Uterus (tissue), 4 donors: ENCODE measurements around the gene ABCB10. TPM values are rescaled to one million over a fixed set of nuclear protein-coding genes. Genes with fewer than 3 reads are reported as not detected.

Experiments
- DNase-seq, 2 donors: peaks; one replicate each; pipeline ENCODE4 v3.0.0-alpha.2; 2019 to 2020
- H3K27ac ChIP-seq, 2 donors: fragments of 200-600 bp; sonication (generic); 1 replicate in 1 of 2; 2 replicates in 1 of 2; pipeline ENCODE4 v1.5.1; 2016 to 2018
- H3K27me3 ChIP-seq, 2 donors: fragments of 200-600 bp; sonication (generic); one replicate each; pipeline ENCODE4 v1.5.1; 2018 to 2019; ENCODE audit warnings: control low read depth in 1 of 2
- H3K36me3 ChIP-seq, 2 donors: fragments of 200-600 bp; sonication (generic); one replicate each; pipeline ENCODE4 v1.5.1; 2019; ENCODE audit warnings: control low read depth in 1 of 2
- H3K4me1 ChIP-seq, 2 donors: fragments of 200-600 bp; sonication (generic); one replicate each; pipeline ENCODE4 v1.5.1; 2018 to 2019; ENCODE audit warnings: control low read depth in 1 of 2
- H3K4me3 ChIP-seq, 2 donors: fragments of 200-600 bp; sonication (generic); 1 replicate in 1 of 2; 2 replicates in 1 of 2; pipeline ENCODE4 v1.5.1; 2018 to 2019; ENCODE audit warnings: mild to moderate bottlenecking in 1 of 2
- H3K9me3 ChIP-seq, 2 donors: fragments of 200-600 bp; sonication (generic); one replicate each; pipeline ENCODE4 v1.5.1; 2019; ENCODE audit warnings: control low read depth in 1 of 2
- CTCF ChIP-seq, 4 experiments: fragments of 200-600 bp in 2 of 4; fragments of 450-650 bp in 2 of 4; sonication (generic) in 2 of 4; IDR thresholded peaks; one replicate each; pipeline ENCODE4 v1.5.1; 2016 to 2019; ENCODE audit warnings: antibody characterized with exemption in 4 of 4, mild to moderate bottlenecking in 2 of 4, moderate library complexity in 1 of 4
- POLR2A ChIP-seq, 2 donors: fragments of 450-650 bp; IDR thresholded peaks; one replicate each; pipeline ENCODE4 v1.6.1; 2016; ENCODE audit warnings: antibody characterized with exemption in 2 of 2, mild to moderate bottlenecking in 1 of 2, moderate library complexity in 1 of 2
- intact Hi-C: fragments of 100-400 bp; cut with DNase I; formaldehyde crosslinking; loops from one replicate; pipeline ENCODE4 v1.15.1; 2023; ENCODE audit warnings: low total_unique reads
- total RNA-seq, 4 donors: library from RNA; depleted of rRNA in 3 of 4; stranded (reverse); fragments of >200 nt in 3 of 4; gene quantifications; one replicate each; pipeline versions ENCODE4 v1.1.0 to v1.2.4, GENCODE V29; 2014 to 2023
- donor health status: DM: yes; HTN: yes; CAD: no.

Gene ABCB10
- total RNA-seq, 4 donors from 2014 or later, result 4.7 to 26.8 (median 15.4) TPM

GRCh38 chr1:229487181-229487580 is 71.3 kb downstream of the ABCB10 start:
- Histone ChIP-seq H3K36me3 (no peaks in the 10 kb centered on the region), H3K9me3 (no peaks in the 10 kb centered on the region), H3K4me1 (no peaks in the 10 kb centered on the region), H3K27me3 (no peaks in the 10 kb centered on the region), H3K4me3 (no peak overlapping the region), H3K27ac (no peak overlapping the region)
- no peak for TF ChIP-seq CTCF (IDR thresholded peaks at IDR 0.05)
- TF ChIP-seq POLR2A (IDR thresholded peaks at IDR 0.05), result no peak
- no peak for DNase-seq
- intact Hi-C loops, result no loop called here

- Histone ChIP-seq H3K27me3 (no peaks in the 10 kb centered on the region), H3K4me1 (no peaks in the 10 kb centered on the region), H3K36me3 (no peaks in the 10 kb centered on the region), H3K9me3 (no peaks in the 10 kb centered on the region), H3K27ac (no peak overlapping the region), H3K4me3 (no peak overlapping the region)
- no peak for DNase-seq
- TF ChIP-seq CTCF (IDR thresholded peaks at IDR 0.05), result no peak
- no peak for TF ChIP-seq POLR2A (IDR thresholded peaks at IDR 0.05)
- intact Hi-C loops, result no loop called here
Observed at GRCh38 chr1:229485318-229485717, 73.2 kb downstream of the ABCB10 start.

- H3K27ac ChIP-seq, result no peak overlapping the region
- intact Hi-C loops, result no loop called here
- no peak for DNase-seq
- no peaks in the 10 kb centered on the region for H3K36me3 ChIP-seq
- H3K27me3 ChIP-seq, result no peaks in the 10 kb centered on the region
- H3K9me3 ChIP-seq, result no peaks in the 10 kb centered on the region
- H3K4me1 ChIP-seq, result no peaks in the 10 kb centered on the region
- TF ChIP-seq POLR2A (IDR thresholded peaks at IDR 0.05), result no peak
- TF ChIP-seq CTCF (IDR thresholded peaks at IDR 0.05), result no peak
- H3K4me3 ChIP-seq, result no peak overlapping the region
Observed at GRCh38 chr1:229482511-229482910, 76.0 kb downstream of the ABCB10 start.

GRCh38 chr1:229480495-229480894 is 78.0 kb downstream of the ABCB10 start:
- no peak for DNase-seq
- intact Hi-C loops, result no loop called here
- no peaks in the 10 kb centered on the region for H3K36me3 ChIP-seq
- H3K27me3 ChIP-seq, result no peaks in the 10 kb centered on the region
- TF ChIP-seq POLR2A (IDR thresholded peaks at IDR 0.05) (no peak), CTCF (IDR thresholded peaks at IDR 0.05) (no peak)
- no peaks in the 10 kb centered on the region for H3K9me3 ChIP-seq
- no peak overlapping the region for H3K4me3 ChIP-seq
- no peaks in the 10 kb centered on the region for H3K4me1 ChIP-seq
- no peak overlapping the region for H3K27ac ChIP-seq

- no peaks in the 10 kb centered on the region for H3K4me1 ChIP-seq
- no peaks in the 10 kb centered on the region for H3K9me3 ChIP-seq
- intact Hi-C loops, result no loop called here
- no peaks in the 10 kb centered on the region for H3K36me3 ChIP-seq
- H3K27me3 ChIP-seq, result no peaks in the 10 kb centered on the region
- TF ChIP-seq POLR2A (IDR thresholded peaks at IDR 0.05), result no peak
- no peak for TF ChIP-seq CTCF (IDR thresholded peaks at IDR 0.05)
- DNase-seq, result no peak
- no peak overlapping the region for H3K4me3 ChIP-seq
- H3K27ac ChIP-seq, result no peak overlapping the region
Observed at GRCh38 chr1:229479660-229480399, 78.7 kb downstream of the ABCB10 start.
